HG03457 (cell line): ENCODE data around the gene TNFRSF12A.
A peak's percentile ranks its signal among the peaks of the same experiment; 100 is the strongest.

ENCODE experiments used
- ATAC-seq: cut with Tn5 transposase; IDR thresholded peaks from one replicate; pipeline ENCODE4 v1.9.1; 2021; ENCODE audit warnings: moderate number of reproducible peaks; ENCODE audit not compliant: unreplicated experiment

TNFRSF12A gene

DNA sequence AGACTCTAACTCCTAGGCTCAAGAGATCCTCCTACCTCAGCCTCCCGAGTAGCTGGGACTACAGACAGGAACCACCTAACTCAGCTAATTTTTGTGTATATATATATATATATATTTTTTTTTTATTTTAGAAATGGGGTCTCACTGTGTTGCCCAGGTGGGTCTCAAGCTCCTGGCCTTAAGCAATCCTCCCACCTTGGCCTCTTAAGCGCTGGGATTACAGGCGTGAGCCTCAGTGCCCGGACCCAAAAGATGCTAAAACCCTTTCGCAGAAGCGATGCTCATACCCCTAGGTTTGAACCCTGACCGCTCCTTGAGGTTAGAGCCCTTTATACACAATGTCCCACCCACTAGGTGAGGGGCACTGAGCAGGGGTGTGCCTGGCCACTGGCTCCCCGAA, 9.7 kb upstream of the TNFRSF12A start:
- ATAC-seq, result no peak

GRCh38 chr16:3012246-3012645, 7.9 kb upstream of the TNFRSF12A start:
- no peak for ATAC-seq

GRCh38 chr16:3012828-3013420, 7.2 kb upstream of the TNFRSF12A start, which contains the start of gene CLDN9:
Gene CLDN9, plus strand, starts transcription at chr16:3012923. Its CDS starts 440 bp downstream, at chr16:3013363.
- no peak for ATAC-seq

GRCh38 chr16:3013491-3013951, 6.6 kb upstream of the TNFRSF12A start:
- no peak for ATAC-seq

GRCh38 chr16:3013998-3014690, 6.0 kb upstream of the TNFRSF12A start:
- no peak for ATAC-seq

GRCh38 chr16:3014971-3015370, 5.2 kb upstream of the TNFRSF12A start:
- ATAC-seq, result no peak

DNA sequence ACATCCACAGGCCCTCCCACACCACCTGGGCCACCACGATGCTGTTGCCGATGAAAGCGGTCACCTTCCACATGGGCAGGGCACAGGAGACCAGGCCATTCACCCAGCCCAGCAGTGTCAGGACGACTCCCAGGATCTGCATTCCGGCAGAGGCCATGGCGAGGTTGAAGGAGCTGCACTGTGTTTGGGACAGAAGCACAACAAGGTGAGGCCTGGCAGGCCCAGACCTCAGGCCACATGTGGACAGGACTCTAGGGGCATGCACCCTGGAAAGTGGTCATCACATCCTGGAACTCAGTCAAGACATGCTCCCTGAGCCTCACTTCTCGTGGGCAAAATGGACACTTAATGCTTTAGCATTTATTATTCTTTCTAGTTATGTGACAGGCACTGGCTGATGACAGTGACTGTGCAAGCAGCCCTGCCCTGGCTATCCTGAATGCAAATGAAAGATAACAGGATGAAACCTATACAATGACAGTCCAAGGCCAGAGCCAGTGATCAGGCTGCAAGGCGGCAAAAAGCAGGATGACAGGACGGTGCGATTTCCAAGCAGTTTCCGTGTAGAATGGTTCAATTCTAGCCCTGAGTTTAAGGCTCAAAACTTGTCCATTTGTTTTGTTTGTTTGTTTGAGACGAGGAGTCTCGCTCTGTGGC, 4.2 kb upstream of the TNFRSF12A start:
- ATAC-seq, result no peak

DNA sequence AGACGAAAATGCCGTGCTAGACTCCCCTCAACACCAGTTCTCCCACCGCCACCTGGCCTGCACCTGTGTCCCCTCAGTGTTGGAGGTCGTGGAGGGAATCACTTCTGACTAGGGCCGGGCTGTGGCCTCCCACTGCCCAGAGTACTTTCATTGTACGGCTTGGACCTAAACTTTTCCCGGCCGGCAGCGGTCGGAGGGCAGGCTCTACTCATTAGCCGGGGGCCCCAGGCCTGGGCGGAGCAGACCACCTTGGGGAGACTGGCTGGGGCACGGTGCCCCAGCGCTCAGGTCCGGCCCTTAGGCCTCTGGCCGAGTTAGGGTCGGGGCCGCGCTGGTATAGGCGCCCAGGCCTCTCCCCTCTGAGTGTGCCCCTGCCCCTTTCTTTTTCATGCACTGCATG, 2.8 kb upstream of the TNFRSF12A start:
- ATAC-seq, result no peak

GRCh38 chr16:3017794-3018506, 2.2 kb upstream of the TNFRSF12A start, which contains the start of gene CLDN6:
Gene CLDN6, minus strand, starts transcription at chr16:3018183. Its CDS starts 2,162 bp downstream, at chr16:3016021.
- no peak for ATAC-seq

GRCh38 chr16:3019594-3020246, 448 bp upstream of the TNFRSF12A start:
- no peak for ATAC-seq

DNA sequence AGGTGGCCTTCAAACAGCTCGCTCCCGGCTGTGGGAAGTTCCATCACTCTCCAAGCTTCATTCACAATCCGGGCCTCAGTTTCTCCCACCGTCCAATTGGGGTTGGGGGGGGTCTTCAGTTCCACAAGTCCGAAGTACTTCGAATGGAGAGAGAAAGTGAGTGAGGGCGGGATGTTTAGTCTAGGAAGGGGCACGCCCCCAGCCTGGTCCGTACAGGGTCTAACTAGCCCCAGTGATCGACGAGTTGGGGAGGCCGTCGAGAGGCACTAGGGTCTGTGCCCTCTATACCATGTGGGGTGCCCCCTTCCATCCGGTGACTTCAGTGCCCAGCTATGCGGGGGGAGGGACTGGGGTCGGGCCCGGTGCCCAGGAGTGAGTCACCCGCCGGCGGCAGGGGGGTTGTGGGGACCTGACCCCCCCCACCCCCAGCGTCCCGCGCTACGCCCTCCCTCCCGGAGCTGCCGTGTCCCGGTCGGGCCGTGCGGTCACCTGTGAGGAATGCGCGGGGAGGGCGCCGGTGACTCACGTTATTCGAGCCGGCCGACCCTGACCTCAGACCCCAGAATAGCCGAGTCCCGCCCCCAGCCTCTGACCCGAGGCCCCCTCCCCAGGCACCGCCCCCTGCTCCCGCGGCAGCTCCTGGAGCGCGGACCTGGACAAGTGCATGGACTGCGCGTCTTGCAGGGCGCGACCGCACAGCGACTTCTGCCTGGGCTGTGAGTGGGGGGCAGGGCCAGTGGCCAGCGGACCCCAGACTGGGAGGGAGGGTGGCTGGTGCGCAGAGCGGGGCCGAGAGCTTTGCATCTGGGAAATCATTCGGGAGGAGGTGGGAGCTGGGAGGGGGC, 658 bp downstream of the TNFRSF12A start:
- ATAC-seq, result no peak

DNA sequence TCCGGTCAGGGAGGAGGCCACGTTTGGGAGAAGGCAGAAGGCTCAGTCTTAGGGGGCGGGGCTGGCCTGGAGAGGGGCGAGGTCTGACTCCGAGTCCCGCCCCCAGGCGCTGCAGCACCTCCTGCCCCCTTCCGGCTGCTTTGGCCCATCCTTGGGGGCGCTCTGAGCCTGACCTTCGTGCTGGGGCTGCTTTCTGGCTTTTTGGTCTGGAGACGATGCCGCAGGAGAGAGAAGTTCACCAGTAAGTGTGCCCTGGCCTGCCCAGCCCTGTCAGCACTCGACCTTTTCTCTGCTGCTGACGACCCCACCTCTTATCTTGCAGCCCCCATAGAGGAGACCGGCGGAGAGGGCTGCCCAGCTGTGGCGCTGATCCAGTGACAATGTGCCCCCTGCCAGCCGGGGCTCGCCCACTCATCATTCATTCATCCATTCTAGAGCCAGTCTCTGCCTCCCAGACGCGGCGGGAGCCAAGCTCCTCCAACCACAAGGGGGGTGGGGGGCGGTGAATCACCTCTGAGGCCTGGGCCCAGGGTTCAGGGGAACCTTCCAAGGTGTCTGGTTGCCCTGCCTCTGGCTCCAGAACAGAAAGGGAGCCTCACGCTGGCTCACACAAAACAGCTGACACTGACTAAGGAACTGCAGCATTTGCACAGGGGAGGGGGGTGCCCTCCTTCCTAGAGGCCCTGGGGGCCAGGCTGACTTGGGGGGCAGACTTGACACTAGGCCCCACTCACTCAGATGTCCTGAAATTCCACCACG, 1.5 kb downstream of the TNFRSF12A start:
- ATAC-seq, result peak; percentile 29

- no peak for ATAC-seq
Measured at GRCh38 chr16:3022208-3022683, 2.1 kb downstream of the TNFRSF12A start.

DNA sequence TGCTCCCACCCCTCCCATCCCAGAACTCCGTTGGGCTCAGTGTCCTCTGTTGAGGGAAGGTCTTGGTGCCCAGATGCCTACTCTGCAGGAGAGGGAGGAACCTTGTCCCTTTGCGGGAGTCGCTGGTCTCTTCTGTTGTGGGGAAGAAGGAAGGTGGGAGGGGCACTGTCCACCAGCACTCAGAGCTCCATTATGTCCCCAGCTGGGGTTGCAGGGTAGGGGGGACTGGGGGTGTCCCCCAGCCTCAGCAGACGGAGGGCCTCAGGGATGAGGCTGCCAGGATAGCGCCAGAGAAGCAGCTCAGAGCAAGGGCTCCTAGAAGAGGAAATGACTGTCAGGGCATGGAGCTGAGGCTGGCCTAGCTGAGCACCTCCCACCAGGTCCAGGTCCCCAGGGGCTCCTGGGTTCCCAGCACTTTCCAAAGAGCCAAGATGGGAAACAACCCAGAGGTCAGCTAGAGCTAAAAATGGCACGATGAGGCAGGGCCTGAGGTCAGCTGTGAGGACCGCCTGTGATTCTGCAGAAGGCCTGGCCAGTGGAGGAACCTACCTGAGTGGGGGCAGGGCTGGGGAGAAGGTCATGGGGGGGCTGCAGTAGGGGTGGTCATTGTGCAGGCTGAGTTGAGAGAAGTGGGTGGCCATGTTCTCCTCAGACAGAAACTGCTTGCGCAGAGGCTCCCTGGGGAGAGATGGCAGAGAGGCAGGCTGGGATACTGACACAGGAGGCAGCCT, 2.7 kb downstream of the TNFRSF12A start:
- ATAC-seq, result no peak

DNA sequence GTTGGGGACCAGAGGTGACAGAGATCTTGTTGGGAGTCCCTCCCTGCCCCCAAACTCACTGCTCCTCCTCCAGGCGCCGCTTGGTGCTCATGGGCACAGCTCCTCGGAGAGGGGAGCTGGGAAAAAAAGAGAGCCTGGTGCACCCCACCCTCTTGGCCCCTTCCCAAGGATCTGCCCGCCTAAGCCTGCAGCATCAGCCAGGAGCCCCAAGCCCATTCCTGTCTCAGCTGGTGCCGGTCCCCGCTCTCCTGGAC, 3.2 kb downstream of the TNFRSF12A start:
- ATAC-seq, result no peak

DNA sequence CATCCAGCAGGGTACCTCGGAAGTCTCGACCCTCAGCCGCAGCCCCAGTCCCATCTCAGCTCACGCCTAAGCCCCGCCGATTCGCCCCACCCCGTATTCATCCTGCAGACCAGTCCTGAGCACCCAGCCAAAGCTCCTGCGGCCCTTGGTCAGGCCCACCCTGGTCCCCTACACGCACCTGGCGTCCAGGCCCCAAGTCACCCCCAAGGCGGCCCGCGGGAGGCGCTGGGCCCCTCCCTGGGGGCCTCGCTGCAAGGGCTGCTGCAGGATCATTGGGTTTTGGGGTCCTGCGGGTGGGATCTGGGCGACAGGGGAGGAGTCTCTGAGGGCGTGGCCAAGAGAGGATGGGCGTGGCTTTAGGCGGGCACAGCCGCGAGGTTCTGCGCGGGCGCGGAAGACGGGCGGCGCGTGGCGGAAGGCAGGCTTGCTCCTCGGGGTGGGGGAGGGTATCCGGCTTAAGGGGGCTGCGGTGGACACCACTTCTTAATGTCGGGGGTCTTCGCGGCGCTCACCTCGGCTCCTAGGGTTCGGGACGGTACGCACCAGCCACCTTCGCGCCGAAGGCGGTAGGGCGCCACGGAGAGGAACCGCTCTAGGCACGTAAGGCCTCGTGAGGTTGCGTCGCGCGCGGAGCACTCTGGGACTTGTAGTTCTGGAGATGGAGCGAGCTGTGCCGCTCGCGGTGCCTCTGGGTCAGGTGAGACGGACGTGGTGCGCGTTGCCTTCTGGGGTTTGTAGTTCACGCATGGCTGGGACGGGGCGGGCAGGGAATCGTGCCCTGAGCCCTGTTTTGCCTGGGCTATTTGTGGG, 3.7 kb downstream of the TNFRSF12A start, which contains the start of the genes HCFC1R1 and THOC6:
TSS of gene HCFC1R1 (minus strand) at position 274 of the 810 bp plus-strand sequence. CDS start at position 273, 1 bp downstream.
TSS of gene THOC6 (plus strand) at position 367 of the 810 bp plus-strand sequence. CDS start at position 659, 292 bp downstream.
- peak; percentile 62 for ATAC-seq
